ENCODE data around the gene DAP.

The DAP gene

GRCh38 chr5:10708189-10708944 lies 52.7 kb downstream of the DAP start:
- no peak for DNase-seq

GRCh38 chr5:10707198-10708142 lies 53.6 kb downstream of the DAP start:
- no peak for DNase-seq

GRCh38 chr5:10706326-10706725 lies 54.7 kb downstream of the DAP start:
- DNase-seq: no peak

- no peak for DNase-seq
Measured at GRCh38 chr5:10705747-10706146, 55.3 kb downstream of the DAP start.

- DNase-seq: peak; percentile 55
Measured at GRCh38 chr5:10704949-10705621, 55.9 kb downstream of the DAP start.

- DNase-seq: peak; percentile 49
Measured at GRCh38 chr5:10703676-10704075, 57.4 kb downstream of the DAP start.

GRCh38 chr5:10702911-10703491 lies 58.0 kb downstream of the DAP start:
- DNase-seq: no peak

GRCh38 chr5:10702040-10702629 lies 58.9 kb downstream of the DAP start:
- DNase-seq: no peak

- no peak for DNase-seq
Measured at GRCh38 chr5:10701567-10702039, 59.4 kb downstream of the DAP start.

- no peak for DNase-seq
Measured at GRCh38 chr5:10700516-10700915, 60.5 kb downstream of the DAP start.

- DNase-seq: no peak
Measured at GRCh38 chr5:10699987-10700386, 61.0 kb downstream of the DAP start.

- DNase-seq: no peak
Measured at GRCh38 chr5:10699281-10699874, 61.7 kb downstream of the DAP start.

GRCh38 chr5:10695759-10696543 lies 65.1 kb downstream of the DAP start:
- no peak for DNase-seq

- peak; percentile 73 for DNase-seq
Measured at GRCh38 chr5:10695055-10695649, 65.9 kb downstream of the DAP start.

GRCh38 chr5:10691826-10692785 lies 68.9 kb downstream of the DAP start:
- DNase-seq: no peak

GRCh38 chr5:10690460-10691440 lies 70.3 kb downstream of the DAP start:
- no peak for DNase-seq

- no peak for DNase-seq
Measured at GRCh38 chr5:10689391-10690081, 71.5 kb downstream of the DAP start.
